Peyer's patch (tissue), 4 donors: ENCODE data around the gene NARS2. TPM values are rescaled to one million over a fixed set of nuclear protein-coding genes. Genes with fewer than 3 reads are reported as not detected.

ENCODE experiments used
- DNase-seq, 3 donors: peaks; one replicate each; pipeline ENCODE4 v3.0.0-alpha.2; 2017 to 2019
- H3K27ac ChIP-seq, 4 donors: fragments of 200-600 bp; sonication (generic); one replicate each; pipeline ENCODE4 v1.5.1; 2016 to 2019
- H3K27me3 ChIP-seq, 2 donors: fragments of 200-600 bp; sonication (generic); one replicate each; pipeline ENCODE4 v1.5.1; 2019
- H3K36me3 ChIP-seq, 3 donors: fragments of 200-600 bp; sonication (generic); one replicate each; pipeline ENCODE4 v1.5.1; 2016 to 2019
- H3K4me1 ChIP-seq, 4 donors: fragments of 200-600 bp; sonication (generic); one replicate each; pipeline ENCODE4 v1.5.1; 2016 to 2019
- H3K4me3 ChIP-seq, 4 donors: fragments of 200-600 bp; sonication (generic); 1 replicate in 3 of 4; 2 replicates in 1 of 4; pipeline ENCODE4 v1.5.1; 2016 to 2019; ENCODE audit warnings: mild to moderate bottlenecking in 1 of 4
- H3K9me3 ChIP-seq, 4 donors: fragments of 200-600 bp; sonication (generic); one replicate each; pipeline ENCODE4 v1.5.1; 2016 to 2019; ENCODE audit warnings: mild to moderate bottlenecking in 1 of 4
- CTCF ChIP-seq, 6 experiments: fragments of 450-650 bp in 4 of 6; fragments of 200-600 bp in 2 of 6; sonication (generic) in 1 of 6; IDR thresholded peaks; one replicate each; pipeline ENCODE4 v1.5.1; 2017 to 2019; ENCODE audit warnings: antibody characterized with exemption in 6 of 6, mild to moderate bottlenecking in 3 of 6, moderate library complexity in 1 of 6
- POLR2A ChIP-seq, 2 donors: fragments of 450-650 bp; IDR thresholded peaks; one replicate each; pipeline ENCODE4 v1.5.1; 2017; ENCODE audit warnings: antibody characterized with exemption in 2 of 2, mild to moderate bottlenecking in 2 of 2, moderate library complexity in 2 of 2
- total RNA-seq, 4 donors: library from RNA; depleted of rRNA; stranded (reverse); fragments of >200 nt; gene quantifications; one replicate each; pipeline ENCODE4 v1.1.0, GENCODE V29; 2016

The NARS2 gene
- total RNA-seq = 10 to 100 TPM in 3 of 4 donors, 1 to 10 TPM in 1; 7.7 to 28.9 (median 10.7) TPM

GRCh38 chr11:78574386-78575381, at the start of gene NARS2:
Gene NARS2 (minus strand): TSS chr11:78574864. CDS start chr11:78574488, 376 bp downstream.
- Histone ChIP-seq H3K9me3 (no peaks in the 10 kb centered on the region), H3K36me3 (peaks cover 0 to 9% (median 0%) of the 10 kb centered on the region in 3 donors)

GRCh38 chr11:78622666-78623065, 48.0 kb upstream of the NARS2 start:
- H3K27ac ChIP-seq = no peak overlapping the region
- DNase-seq = no peak
- no peaks in the 10 kb centered on the region for H3K36me3 ChIP-seq
- H3K4me3 ChIP-seq = no peak overlapping the region
- H3K27me3 ChIP-seq = no peaks in the 10 kb centered on the region
- TF ChIP-seq POLR2A (IDR thresholded peaks at IDR 0.05) (no peak), CTCF (IDR thresholded peaks at IDR 0.05) (no peak)
- no peaks in the 10 kb centered on the region for H3K9me3 ChIP-seq
- H3K4me1 ChIP-seq = no peaks in the 10 kb centered on the region

More at GRCh38 chr11:78574386-78575381, at the start of gene NARS2:
- Histone ChIP-seq H3K27me3 (no peaks in the 10 kb centered on the region), H3K27ac (peak within 1 kb of the TSS; percentile 76 to 86 (median 78)), H3K4me3 (peak within 1 kb of the TSS; percentile 57 to 74 (median 70)), H3K4me1 (peaks cover 0 to 17% (median 0%) of the 10 kb centered on the region in 4 donors)
- TF ChIP-seq CTCF (IDR thresholded peaks at IDR 0.05) = no peak
- peak; percentile 38 to 74 for TF ChIP-seq POLR2A (IDR thresholded peaks at IDR 0.05)
- peak; percentile 98 to 99 (median 99) for DNase-seq

GRCh38 chr11:78620159-78620558, 45.5 kb upstream of the NARS2 start:
- no peak for TF ChIP-seq CTCF (IDR thresholded peaks at IDR 0.05)
- TF ChIP-seq POLR2A (IDR thresholded peaks at IDR 0.05) = no peak

GRCh38 chr11:78615724-78616123, 41.1 kb upstream of the NARS2 start:
- Histone ChIP-seq H3K27ac (no peak overlapping the region), H3K36me3 (no peaks in the 10 kb centered on the region), H3K4me3 (no peak overlapping the region), H3K9me3 (no peaks in the 10 kb centered on the region), H3K27me3 (no peaks in the 10 kb centered on the region), H3K4me1 (no peaks in the 10 kb centered on the region)
- TF ChIP-seq CTCF (IDR thresholded peaks at IDR 0.05) (no peak), POLR2A (IDR thresholded peaks at IDR 0.05) (no peak)
- no peak for DNase-seq

More at GRCh38 chr11:78620159-78620558, 45.5 kb upstream of the NARS2 start:
- H3K27me3 ChIP-seq = no peaks in the 10 kb centered on the region
- no peak overlapping the region for H3K27ac ChIP-seq
- no peak overlapping the region for H3K4me3 ChIP-seq
- DNase-seq = no peak
- no peaks in the 10 kb centered on the region for H3K9me3 ChIP-seq
- no peaks in the 10 kb centered on the region for H3K4me1 ChIP-seq
- H3K36me3 ChIP-seq = no peaks in the 10 kb centered on the region

GRCh38 chr11:78613378-78613813, 38.7 kb upstream of the NARS2 start:
- TF ChIP-seq CTCF (IDR thresholded peaks at IDR 0.05) (no peak), POLR2A (IDR thresholded peaks at IDR 0.05) (no peak)
- Histone ChIP-seq H3K27me3 (no peaks in the 10 kb centered on the region), H3K4me3 (no peak overlapping the region), H3K36me3 (no peaks in the 10 kb centered on the region), H3K9me3 (no peaks in the 10 kb centered on the region), H3K27ac (no peak overlapping the region), H3K4me1 (no peaks in the 10 kb centered on the region)
- DNase-seq = no peak
